Iris pigment epithelial cell (primary cell): ENCODE results near the gene PLEKHA5.
"Not testable (repeated sequence)": the region's sequence is repeated elsewhere in the genome, so short reads cannot be mapped to it uniquely, and the experiment has no call there.

Experiments used
- DNase-seq: peaks from one replicate; pipeline ENCODE4 v3.0.0-alpha.2; 2011; ENCODE audit warnings: low read depth

Gene PLEKHA5

DNA sequence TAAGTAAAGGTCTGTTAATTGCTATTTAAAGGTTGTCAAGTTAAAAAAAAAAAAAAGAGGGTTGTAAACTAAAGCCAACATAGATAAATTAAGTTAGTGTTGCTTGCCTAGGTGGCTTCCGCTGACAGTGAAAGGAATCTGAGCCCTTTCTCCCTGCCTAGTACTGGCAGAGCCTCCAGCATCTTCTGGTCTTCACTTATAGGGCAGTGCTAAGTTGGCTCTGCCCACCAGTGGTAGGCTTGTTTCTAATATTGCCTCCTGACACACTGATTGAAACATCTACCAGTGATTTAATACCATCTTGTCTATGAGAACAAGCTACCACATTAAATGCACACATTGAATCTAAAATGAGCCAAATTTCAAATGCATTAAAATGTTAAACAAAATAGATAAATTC, 39.7 kb downstream of the PLEKHA5 start:
- no peak for DNase-seq

DNA sequence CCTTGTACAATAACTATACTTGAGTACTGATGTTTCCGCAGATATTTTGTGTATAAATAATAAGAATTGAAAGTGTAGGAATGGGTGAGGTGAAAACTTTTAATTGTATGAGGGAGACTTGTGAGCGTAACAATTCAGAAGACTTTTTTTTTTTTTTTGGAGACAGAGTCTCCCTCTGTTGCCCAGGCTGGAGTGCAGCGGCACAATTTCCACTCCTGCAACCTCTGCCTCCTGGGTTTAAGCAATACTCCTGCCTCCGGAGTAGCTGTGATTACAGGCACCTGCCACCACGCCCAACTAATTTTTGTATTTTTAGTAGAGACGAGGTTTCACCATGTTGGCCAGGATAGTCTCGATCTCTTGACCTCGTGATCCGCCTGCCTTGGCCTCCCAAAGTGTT, 40.8 kb downstream of the PLEKHA5 start:
- DNase-seq: not testable (repeated sequence)

DNA sequence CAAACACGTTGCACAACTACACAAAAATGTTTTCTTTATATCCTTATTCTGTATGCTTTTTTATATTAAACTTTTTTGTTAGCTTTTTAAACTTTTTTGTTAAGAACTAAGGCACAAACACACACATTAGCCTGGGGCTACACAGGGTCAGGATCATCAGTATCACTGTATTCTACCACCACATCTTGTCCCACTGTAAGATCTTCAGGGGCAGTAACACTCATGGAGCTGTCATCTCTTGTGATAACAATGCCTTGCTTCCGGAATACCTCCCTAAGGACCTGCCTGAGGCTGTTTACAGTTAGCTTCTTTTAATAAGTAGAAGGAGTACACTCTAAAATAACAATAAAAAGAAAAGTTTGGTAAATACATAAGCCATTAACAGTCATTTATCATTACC, 42.2 kb downstream of the PLEKHA5 start:
- no peak for DNase-seq

DNA sequence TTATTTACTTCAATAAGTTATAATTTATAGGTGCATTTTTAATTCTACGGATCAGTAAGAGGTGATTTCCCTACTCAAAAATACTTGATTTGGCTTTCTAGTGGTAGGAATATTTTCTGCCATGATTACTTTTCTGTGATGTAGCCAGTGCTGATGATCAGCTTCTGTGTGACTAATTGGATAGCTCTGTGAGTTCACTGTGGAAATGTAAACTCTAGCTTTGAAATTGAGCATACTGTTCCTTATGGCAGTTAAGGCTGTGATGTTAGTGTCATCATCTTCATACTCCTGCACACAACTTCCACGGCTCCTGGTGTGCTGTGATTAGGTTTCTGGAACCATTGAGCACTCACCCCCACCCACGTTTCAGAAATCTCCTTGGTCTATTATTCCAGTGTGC, 48.2 kb downstream of the PLEKHA5 start:
- DNase-seq: peak; percentile 65

DNA sequence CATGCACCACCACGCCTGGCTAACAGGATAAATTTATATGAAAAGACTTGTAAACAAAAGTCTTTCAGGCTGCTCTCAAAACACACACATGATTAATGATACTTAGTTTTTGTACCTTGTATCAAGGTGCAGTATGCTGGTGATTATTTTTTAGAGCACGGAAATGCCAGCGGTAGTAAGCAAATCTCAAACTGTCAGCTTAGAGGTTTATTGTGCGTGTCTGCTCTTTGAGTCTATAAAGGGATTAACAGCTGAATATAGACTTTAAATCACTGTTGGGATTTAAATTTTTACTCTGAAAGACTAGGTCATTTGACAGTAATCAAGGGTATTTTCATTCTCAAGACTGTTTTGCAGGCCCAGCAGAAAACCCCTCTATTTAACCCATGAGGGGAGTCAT, 50.5 kb downstream of the PLEKHA5 start:
- no peak for DNase-seq

DNA sequence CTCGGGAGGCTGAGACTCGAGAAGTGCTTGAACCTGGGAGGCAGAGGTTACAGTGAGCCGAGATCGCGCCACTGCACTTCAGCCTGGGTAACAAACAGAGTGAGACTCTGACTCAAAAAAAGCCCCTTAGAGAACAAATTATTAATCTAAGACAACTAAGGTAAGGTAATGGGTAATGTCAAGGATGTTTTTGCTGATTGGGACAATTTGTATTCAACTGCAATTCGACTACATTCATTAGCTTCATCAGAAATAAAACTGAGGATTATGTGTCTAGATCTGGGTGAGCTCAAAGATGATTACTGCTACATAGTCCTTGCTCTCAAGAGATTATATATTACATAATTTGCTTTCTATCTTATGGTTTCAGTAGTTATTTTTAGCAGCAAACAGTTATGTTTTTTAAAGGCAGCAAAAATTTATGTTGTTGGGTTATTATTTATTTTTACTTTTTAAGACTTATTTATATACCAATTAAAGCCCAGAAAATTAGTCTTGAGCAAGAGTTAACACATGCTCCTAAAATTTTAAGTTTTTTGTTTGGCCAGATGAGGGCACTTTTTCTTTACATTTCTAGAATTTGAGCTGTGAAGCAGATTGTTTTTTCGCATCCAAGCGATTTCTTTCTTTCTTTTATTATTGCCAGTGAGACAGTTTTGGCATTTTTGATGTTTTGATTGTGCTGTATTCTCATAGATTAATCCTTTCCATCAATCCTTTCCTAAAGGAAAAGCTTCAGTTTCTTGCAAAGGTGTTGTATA, 52.3 kb downstream of the PLEKHA5 start:
- DNase-seq: no peak

DNA sequence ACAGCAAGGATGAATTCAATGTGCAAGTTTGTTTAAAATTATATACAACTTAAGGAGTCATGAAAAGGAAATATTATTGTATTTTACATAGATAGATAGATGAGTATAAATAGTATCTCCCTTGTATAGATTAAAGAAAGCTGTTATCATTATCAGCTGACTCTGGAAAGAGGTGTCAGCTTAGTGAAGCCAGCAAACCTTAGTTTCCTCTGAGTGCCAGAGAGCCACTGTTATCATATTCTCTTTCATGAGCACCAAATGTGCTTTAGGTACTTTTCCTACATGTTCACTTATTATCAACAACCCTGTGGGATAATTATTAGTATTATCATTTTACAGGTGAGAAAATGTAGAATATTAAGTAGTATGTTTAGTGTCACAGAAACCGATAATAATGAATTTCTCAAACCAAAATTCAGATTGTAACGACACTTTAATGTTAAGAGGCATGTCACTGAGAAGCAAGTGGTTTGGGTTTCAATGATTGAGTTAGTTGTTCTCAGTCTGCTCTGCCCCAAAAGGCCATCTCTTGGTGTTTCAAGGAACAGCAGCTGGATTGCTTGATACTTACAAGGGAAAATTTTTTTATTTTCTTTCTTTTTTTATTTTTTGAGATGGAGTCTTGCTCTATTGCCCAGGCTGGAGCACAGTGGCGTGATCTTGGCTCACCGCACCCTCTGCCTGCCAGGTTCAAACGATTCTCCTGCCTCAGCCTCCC, 53.7 kb downstream of the PLEKHA5 start:
- DNase-seq: peak; percentile 56

DNA sequence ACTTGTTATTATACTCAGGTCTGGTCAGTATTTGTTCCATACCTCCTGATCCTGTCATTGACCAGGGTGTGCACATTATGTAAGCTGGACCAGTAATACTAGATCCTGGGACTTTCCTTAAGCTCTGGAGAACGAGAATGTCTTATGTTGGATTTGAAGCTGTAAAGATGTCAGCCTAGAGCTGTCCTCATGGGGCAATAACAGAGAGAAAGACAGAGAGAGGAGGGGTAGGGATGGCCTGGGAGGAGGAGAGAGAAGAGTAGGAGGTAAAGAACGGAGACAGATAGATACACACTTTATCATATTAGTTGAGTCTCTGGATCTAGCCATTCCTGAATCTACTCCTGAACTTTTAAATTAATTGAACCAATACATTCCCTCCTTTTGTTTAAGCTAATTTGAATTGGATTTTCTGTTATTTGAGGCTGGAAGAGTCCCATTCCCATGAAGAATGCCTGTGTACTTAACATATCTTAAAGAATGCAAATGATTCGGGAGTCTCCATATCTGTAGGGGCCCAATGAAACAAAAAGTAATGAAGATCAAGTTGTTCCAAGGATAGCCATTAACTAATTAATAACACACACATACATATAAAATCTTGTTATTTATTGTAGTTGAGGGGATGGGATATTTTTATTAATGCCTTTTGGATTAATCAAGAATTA, 55.9 kb downstream of the PLEKHA5 start:
- no peak for DNase-seq

DNA sequence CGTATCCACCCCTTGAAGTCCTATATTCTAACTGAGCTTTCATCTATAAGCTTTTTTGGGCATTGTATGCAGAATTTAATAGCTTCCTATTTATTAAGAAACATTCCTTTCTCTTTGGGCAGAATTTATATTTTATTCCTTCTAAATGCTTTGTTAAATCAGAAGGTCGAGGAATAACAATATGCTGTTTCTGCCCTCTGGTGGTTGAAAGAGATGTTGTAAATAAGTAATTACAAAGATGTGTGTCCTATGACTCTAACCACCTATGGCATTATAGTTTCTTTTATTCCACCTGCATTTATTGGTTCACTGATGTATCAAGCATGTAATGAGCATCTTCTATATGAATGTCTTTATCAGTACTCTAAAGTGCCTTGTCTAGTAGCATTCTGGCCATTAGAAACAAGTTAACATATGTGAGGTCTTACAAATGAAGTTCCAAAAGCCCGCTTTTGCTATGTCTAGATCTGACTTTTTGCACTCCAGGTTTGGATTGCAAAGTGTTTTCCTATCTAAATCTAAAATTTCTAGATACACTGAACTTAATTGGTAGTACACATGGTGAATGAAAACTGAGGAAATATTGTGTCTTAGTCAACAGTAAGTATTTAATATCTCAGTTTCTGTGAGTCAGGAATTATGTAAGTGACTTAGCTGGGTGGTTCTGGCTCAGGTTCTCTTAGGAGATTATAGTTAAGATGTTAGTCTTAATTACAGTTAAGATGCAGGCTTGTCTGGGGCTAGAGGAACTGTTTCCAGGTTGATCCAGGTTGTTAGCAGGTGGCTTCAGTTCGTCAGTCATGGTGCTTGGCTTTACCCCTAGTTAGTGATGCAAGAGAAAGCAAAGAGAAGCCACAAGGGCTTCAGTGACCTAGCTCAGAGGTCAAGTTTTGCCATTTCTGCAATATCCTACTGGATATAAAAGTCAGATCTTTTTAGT, 57.5 kb downstream of the PLEKHA5 start:
- DNase-seq: peak; percentile 66

DNA sequence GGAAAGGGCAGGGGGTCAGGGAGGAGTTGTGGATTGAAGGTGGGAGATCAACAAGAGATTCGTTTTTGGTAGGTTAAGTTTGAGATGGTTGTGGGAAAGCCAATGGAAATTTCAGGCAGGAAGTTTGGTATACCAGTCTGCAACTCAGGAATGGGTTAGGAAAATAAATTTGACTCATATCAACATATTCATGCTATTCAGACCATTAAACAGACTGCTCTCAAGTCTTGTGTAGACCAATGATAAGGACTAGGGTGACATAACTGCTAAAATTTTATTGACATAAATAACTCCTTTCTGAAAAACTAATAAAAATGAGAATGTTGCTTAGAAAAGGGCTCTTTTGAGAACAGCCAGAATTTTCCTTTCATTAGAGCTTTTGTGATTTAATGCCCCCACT, 60.0 kb downstream of the PLEKHA5 start:
- DNase-seq: no peak

DNA sequence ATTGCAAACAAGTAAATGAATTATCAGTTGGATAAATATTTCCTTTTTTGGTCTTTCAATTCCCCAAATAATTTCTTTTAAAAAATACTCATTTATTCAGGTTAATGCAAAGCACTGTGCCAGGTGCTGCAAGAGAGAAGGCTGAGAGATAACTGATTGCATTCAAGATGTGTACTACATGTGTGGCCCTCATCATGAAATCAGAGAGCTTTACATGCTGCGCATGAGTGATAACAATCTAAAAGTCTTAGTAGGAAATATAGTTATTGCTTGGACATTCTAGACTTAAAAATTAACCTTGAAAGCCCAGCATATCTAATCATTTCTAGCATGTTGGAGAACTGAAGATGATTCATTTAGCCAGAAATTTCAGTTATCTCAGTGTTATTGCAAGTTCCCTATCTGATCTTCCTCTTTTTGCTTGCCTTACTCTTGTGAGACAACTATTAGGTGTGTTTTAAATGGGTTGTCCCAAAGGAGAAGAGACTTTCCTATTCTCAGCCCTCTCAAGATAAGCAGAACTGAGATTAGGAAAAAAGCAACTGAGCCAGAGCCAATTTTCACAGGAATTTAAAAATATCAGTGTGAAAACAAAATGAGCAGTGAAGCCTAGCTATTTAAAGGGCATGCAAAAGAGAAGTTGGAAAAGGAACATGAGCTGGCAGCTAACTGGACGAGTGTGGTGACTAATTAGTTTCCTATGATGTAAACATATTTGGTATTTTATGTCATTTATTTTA, 60.9 kb downstream of the PLEKHA5 start:
- peak; percentile 73 for DNase-seq

DNA sequence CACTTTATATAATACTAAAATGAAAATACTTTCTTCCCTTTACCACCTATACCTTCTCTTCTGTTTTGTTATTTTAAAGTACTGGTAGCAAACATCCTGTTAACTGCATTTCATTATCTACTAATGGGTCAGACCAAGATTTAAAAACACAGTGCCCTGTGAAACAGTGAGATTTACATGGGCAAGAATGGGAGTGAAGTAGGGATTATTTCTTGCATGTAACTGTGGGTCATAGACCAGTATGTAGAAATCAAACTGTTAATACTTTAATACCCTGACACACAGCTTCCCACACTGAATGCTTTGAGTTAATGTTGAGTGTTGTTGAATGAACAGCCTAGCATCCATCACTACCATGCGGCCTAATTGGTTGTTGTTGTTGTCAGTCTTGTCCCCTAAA, 61.6 kb downstream of the PLEKHA5 start:
- no peak for DNase-seq

DNA sequence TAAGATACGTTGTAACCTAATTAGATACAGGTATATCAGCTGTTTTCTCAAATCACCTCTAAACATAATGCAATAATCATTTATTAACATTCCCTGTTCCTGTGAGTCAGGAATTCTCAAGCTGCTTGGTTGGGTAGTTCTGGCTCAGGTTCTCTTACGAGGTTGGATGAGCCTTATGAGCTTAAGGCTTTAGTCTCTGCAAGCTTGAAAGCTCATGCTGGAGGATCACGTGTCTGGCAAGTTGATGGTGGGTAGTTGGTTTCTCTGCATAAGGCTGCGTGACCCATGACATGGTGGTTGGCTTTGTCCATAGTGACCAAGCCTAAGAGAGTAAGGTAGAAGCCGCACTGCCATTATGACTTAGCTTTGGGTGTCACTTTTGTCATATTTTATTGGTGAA, 62.0 kb downstream of the PLEKHA5 start:
- peak; percentile 20 for DNase-seq

DNA sequence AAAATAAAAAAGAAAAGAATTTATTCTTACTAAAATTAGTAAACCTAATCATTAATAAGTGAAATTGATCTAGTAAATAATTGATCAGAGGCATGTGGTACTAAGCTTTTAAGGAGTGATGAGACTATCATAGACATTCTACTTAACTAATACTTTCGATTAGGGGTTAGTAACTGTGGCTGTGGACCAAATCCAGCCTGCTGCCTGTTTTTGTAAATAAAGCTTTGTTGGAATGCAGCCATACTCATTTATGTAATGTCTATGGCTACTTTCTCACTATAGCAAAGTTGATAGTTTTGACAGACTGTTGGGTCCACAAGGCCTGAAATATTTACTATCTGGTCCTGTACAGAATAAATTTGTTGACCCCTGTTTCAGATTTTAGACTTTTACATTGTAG, 63.2 kb downstream of the PLEKHA5 start:
- peak; percentile 18 for DNase-seq

DNA sequence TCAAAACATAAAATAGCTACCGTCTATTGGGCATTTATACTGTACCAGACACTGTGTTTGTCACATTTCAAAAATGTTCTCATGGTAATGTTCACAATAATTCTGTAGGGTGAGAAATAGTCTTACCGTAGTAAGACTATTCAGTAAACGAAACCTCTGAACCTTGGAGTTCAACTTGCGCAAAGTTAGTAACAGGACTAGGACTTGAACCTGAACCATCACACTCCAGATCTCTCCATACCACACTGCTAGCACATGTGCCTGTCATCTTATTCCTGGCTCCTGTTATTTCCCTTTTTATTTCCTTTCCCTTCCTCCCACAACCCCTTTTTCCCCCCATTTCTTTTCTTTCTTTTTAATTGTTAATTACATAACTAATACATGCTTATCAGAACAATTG, 65.4 kb downstream of the PLEKHA5 start:
- DNase-seq: no peak

DNA sequence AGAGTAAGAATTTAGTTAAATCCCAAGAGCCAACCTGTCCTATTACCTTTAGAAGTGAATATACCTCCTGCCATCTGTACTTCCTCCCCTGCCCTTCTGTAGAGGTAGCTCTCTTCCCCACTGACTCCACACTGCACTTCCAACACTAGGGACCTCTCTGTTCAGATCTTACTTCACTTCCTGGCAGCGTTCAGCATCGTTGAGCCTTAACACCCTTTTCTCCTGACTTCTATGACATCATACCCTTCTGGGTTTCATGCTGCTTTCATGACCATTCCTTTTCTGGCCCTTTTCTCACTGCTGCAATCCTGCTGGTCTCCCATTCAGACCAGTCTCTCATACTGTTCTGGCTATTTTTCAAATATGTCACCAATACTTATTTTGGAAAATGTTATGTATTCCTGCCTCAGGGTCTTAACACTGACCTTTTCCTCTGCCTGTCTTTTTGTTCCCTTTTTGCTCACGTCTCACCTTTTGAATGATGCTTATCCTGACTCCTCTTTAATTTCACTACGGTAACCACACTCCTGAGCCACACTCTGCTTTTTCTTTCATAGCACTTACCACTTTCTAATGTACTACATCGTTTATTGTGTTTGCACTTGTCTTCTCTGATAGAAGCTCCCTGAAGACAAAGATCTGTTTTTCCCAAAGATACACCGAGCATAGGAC, 67.6 kb downstream of the PLEKHA5 start:
- DNase-seq: peak; percentile 31

DNA sequence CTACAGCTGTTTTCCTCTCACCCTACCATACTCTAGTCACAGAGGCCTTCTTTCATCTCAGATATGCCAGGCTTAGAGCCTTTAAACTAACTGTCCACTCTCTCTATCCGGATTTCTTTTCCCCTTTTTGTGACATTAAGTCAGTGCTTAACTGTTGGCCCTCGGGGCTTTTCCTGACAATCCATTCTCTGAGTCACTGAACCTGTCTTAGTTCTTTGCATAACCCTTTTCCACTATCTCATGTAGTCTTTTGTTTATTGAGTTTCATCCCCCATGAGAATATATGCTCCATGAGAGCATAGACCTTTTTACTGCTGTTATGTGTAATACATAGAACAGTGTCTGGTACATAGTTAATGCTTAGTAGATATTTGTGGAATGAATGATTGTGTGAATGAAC, 68.7 kb downstream of the PLEKHA5 start:
- peak; percentile 88 for DNase-seq

DNA sequence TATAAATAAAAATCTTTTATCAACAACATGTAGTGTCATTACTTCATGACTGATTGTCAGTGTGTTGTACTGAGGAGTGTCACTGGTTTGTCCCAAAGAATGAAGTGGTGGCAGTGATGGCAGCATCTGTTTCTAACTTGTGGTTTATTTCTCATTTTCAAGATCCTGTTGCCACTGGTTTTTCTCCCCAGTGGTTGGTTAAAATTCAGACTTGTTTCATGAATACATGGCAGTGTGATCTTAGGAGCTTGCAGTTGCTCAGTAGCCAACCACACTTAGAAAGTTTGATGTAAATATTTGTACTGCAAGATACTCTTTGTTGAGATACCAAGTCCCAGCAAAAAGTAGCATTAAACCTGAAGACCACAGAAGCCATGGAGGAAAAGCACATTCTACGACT, 69.8 kb downstream of the PLEKHA5 start:
- no peak for DNase-seq

DNA sequence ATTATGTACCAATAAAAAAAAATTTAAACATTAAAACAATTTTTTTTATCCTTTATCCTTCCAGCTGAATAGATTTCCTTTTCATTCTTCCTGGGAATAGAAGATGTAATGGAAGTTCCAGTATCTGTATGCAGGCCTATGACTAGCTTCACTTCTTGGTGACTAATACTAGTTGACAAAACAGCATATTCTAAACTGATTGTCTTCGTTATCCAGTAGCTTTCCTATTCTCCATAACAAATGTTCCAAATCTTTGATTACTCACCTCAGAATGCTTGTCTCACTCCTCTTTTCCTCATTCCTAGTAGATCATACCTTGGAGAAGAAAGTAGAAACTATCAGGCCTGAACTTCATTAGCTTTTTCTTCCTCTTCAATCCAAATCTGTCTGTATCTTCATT, 70.7 kb downstream of the PLEKHA5 start:
- peak; percentile 32 for DNase-seq

DNA sequence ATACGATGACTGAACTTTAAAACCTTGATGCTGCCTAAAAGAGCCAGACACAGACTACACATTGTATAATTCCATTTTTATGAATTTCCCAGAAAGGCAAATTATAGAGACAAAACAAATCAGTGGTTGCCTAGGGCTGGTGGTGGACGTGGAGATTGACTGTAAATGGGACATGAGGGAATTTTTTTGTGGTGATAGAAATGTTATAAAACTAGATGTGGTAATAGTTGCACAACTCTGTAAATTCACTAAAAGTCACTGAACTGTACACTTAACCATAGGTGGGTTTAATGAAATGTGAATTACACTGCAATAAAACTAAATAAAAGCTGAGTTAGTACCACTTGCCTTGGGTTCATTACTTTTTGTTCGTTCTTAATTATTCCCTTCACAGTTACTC, 72.1 kb downstream of the PLEKHA5 start:
- peak; percentile 71 for DNase-seq

DNA sequence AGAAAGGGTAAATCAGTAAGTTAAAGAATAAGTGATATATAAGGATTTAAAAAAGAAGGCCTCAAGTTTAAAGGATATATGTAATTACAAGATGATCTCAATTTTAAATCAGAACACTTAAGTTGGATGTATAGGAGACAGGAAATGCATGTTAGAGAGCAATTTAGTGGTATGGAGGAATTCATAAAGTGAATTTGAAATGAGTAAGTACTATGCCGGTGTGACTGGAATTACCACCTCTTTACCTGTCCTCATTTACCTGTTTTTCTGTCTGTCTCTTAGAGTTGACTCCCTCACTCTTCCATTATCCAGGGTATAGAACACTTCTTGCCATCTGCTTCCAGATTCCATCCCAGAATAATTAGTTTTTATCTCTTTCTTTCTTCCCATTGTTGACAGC, 73.5 kb downstream of the PLEKHA5 start:
- DNase-seq: no peak
